ENCODE data around the gene SLC24A5.

DNA sequence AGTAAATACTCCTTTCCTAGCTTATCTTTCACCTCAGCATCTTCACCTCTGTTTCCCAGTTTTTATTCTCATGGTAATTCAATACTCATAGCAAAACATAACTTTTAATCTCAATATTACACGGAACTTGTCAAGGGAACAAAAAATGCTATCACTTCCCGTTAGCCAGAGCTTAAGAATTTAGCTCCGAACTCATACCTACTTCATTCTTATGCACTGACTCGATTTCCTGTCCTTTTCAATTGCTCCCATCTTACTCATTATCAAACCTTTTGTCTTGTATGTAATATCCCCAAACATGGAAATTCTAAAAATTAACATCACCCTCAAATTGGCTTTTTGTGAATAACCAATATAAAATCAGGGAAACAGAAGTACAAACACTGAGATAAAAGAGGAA lies 29.1 kb downstream of the SLC24A5 start:
- TF ChIP-seq USF2 (IDR thresholded peaks at IDR 0.05; ENCODE audit: low read depth, low read length) (no peak), MAZ (IDR thresholded peaks at IDR 0.05; ENCODE audit: borderline replicate concordance, low read depth, low read length) (no peak), CTCF (conservative IDR thresholded peaks at IDR 0.05; ENCODE audit: low read depth, low read length) (no peak), SMC3 (IDR thresholded peaks at IDR 0.05; ENCODE audit: low read depth, low read length) (no peak), RAD21 (IDR thresholded peaks at IDR 0.05; ENCODE audit: low read length) (no peak), POLR2A (IDR thresholded peaks at IDR 0.05; ENCODE audit: low read depth, low read length) (no peak), RCOR1 (IDR thresholded peaks at IDR 0.05; ENCODE audit: insufficient replicate concordance, low read length) (no peak)
- TF ChIP-seq, protein P1, sequence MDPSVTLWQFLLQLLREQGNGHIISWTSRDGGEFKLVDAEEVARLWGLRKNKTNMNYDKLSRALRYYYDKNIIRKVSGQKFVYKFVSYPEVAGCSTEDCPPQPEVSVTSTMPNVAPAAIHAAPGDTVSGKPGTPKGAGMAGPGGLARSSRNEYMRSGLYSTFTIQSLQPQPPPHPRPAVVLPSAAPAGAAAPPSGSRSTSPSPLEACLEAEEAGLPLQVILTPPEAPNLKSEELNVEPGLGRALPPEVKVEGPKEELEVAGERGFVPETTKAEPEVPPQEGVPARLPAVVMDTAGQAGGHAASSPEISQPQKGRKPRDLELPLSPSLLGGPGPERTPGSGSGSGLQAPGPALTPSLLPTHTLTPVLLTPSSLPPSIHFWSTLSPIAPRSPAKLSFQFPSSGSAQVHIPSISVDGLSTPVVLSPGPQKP (IDR thresholded peaks at IDR 0.05; ENCODE audit: borderline replicate concordance, low read depth, low read length): no peak
